Ramos (cell line): ENCODE measurements around the gene TSHZ3.

Source experiments
- in situ Hi-C: fragments of 300-500 bp; cut with MboI; formaldehyde crosslinking; loops from one replicate; pipeline ENCODE4 v1.14.3; 2022; ENCODE audit warnings: low sequenced_read_pairs; ENCODE audit not compliant: unreplicated experiment

TSHZ3 gene

DNA sequence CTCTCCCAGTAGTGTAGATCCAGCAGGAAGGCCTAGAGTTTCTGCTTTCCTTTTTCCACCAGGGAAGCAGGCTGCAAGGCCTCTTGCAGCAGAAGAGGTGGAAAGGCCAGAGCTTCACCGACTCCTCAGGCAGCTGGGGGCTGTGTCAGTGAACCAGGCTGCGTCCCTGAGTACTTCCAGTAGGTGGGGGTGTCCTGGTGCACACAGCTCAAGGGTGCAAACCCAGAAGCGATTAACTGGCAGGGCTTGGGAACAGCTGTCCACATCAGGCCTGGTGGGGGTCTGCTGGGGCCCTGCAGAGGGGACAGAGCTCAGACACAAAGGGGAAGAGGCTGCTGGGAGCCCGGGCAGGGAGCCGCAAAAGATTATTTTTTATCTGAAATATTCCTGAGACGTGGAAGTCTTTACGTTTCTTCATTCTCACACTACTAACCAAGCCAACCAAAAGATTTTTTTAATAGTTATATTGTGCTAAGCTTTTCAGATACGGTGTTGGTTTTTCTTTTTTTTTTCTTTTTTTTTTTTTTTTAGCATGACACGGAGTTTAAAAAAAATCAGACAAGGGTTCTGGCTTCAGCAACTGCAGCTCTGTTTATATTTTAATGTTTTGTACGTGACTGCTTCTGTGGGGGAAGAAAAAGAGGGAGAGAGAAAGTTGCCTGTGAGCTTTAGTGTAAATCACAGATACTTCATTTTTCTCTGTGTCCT lies 11.0 kb downstream of the TSHZ3 start:
- in situ Hi-C loops, result no loop called here

- in situ Hi-C loops, result no loop called here
These were observed 12.0 kb downstream of the TSHZ3 start for GRCh38 chr19:31337008-31337914.

DNA sequence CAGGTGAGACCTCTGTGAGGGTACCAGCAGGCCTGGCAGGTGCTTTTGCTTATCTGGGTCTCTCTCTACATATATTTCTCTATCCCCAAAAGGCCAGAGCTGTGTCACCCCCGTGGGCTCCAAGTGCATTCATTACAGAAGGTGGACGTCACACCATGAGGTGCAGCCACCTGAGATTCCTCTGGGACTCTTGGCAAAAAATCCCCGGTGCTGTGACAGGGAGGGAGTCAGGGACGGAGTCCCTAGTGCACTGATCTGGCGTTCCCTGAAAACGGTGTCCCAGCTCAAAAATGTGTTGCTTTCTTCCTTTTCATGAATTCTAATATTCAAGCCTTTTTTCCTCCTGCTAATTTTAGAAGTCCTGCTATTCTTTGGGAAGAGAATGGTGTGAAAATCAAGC lies 13.5 kb downstream of the TSHZ3 start:
- in situ Hi-C loops, result no loop called here

- in situ Hi-C loops, result no loop called here
These were observed 14.2 kb downstream of the TSHZ3 start for GRCh38 chr19:31334849-31335624.

DNA sequence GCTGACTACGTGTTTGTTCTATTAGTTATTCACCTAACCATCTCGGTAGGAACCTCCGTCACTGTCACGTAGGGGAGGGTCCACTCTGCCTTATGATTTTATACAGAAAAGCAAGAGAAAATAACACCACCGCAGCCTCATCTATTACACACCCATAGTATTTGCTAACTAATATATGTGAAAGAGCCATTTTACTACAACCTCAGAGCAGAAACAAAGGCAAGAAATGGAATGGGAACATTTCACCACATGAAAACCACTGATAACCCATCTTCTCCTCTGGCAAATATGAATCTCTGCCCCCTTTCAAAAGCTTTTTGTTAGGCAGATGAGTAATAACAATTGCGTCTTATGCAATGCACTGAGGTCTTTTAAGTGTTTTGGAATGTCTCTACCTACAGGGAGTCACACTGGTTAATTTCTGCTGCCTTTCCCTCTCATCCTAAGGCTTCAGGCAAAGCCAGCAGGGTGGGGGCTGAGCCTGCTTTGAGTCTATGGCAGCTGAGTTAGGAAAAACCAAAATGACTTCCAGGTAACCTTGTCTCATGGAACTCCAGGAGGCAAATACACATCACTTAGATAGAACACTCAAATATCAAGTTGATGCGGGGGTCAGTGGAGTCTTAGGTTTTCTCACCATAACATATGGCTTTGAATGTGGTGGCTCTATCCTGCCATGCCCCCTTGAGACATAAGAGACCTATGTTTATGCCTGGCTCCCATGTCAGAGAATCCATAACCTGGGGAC lies 15.0 kb downstream of the TSHZ3 start:
- in situ Hi-C loops, result no loop called here

DNA sequence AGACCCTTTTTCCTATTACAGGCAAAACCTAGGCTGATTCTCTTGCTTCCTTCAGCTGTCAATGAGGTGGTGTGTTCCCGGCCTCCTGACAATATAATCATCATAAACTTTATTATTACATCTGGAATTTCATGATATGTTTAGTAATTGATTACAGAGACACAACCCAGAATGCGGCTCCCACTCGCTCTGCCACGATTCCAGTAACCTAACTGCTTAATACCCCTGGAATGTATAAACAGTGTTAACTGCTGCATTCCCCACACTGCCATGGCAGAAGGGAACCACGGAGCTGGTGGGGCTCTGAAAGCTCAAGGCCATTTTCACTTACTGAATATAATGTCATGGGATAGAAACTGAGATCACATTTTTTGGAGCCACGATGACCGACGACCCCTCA lies 17.1 kb downstream of the TSHZ3 start:
- in situ Hi-C loops, result no loop called here

GRCh38 chr19:31331536-31331935 lies 17.7 kb downstream of the TSHZ3 start:
- in situ Hi-C loops, result no loop called here

GRCh38 chr19:31330761-31331160 lies 18.5 kb downstream of the TSHZ3 start:
- in situ Hi-C loops, result no loop called here

- in situ Hi-C loops, result no loop called here
These were observed 19.0 kb downstream of the TSHZ3 start for GRCh38 chr19:31330237-31330636.

- in situ Hi-C loops, result no loop called here
These were observed 19.4 kb downstream of the TSHZ3 start for GRCh38 chr19:31329819-31330218.

DNA sequence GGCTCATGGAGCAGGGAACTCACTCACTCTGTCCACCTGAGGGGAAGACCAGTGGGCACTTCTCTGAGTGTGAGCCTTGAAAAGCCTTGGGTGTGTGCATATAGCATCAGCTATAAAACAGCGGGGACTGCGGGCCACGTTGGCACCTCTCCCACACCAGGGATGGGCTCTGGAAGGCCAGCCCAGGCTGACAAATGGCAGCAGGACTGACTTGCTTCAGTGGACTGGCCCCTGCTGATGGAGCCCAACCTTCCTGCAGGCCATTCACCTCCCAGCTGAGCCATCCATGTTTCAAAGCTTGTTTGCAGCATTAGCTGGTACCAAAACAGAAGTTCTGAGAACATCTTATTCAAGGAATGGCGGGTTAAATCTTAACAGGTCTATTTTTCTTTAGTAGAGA lies 21.0 kb downstream of the TSHZ3 start:
- in situ Hi-C loops, result no loop called here

GRCh38 chr19:31326329-31327028 lies 22.8 kb downstream of the TSHZ3 start:
- in situ Hi-C loops, result no loop called here

- in situ Hi-C loops, result no loop called here
These were observed 23.9 kb downstream of the TSHZ3 start for GRCh38 chr19:31325342-31325741.

GRCh38 chr19:31319465-31319864 lies 29.8 kb downstream of the TSHZ3 start:
- in situ Hi-C loops, result no loop called here

DNA sequence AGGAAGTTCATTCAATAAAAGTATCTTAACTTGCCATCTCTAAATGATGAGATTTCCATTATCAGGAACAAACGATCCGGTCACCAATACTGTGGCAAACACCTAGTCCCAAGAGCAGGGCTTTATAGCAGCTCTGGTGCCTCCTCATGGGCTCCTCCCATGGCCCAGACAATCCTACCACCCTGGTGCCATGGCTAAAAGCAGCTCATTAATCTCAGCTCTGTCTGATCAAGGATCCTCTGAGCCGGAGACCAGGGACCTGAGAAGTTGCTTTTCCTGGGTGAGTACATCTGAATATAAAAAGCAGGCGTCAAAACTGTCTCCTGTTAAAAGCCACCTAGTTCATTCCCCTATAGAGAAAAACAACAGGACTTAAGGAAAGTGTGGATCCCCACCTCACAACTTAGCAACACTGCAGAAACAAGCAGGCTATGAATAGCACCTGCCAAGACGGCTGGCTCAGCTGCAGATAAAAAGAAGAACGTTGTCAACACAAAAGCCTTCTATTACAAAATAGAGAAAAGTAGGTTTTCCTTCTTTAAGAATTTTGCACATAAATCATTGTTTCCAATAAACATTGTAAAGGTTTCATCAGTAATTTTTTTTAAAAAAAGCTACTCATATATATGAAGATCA lies 30.3 kb downstream of the TSHZ3 start:
- in situ Hi-C loops, result no loop called here

- in situ Hi-C loops, result no loop called here
These were observed 31.7 kb downstream of the TSHZ3 start for GRCh38 chr19:31317570-31317969.

DNA sequence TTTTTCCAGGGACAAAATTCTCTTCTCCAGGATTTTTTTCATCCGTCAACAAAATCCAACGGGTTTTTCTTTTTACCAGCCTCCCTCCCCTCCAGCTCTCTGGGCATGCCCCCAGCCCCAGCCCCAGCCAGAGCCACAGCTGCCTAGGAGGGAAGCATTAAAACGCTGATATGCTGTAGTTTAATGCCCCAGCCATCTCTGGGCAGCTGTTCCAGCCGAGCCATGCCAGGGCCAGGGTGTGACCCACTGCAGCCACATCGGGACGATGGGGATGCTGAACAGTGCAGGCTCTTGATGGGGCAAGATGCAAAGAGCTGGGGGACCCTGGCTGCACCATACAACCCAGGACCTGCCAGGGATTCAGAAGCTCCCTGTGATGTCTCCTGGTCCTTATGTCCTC lies 32.1 kb downstream of the TSHZ3 start:
- in situ Hi-C loops, result no loop called here

GRCh38 chr19:31316201-31316951 lies 32.9 kb downstream of the TSHZ3 start:
- in situ Hi-C loops, result no loop called here
